HG02981 (cell line): Measurements from ENCODE around the gene TST.

ENCODE experiments used
- ATAC-seq: cut with Tn5 transposase; IDR thresholded peaks from one replicate; pipeline ENCODE4 v1.9.1; 2021; ENCODE audit warnings: mild to moderate bottlenecking, moderate library complexity; ENCODE audit not compliant: unreplicated experiment

TST gene

DNA sequence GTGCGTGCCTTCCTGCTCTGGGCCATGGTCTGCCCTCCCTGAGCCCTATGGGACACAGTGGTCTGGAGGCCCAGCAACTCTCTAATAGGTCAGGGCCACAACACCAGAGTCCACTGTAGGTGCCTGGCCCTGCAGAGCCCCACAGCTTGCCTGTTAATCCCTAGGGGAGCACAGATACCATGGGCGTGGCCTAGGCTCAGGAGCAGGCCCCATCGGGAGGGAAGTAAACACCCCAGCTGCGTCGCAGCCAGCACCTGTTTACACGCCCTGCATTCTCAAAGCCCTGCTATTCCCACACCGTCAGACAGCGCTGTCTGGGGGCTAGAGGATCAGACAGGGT lies 34.8 kb upstream of the TST start:
- ATAC-seq: no peak

DNA sequence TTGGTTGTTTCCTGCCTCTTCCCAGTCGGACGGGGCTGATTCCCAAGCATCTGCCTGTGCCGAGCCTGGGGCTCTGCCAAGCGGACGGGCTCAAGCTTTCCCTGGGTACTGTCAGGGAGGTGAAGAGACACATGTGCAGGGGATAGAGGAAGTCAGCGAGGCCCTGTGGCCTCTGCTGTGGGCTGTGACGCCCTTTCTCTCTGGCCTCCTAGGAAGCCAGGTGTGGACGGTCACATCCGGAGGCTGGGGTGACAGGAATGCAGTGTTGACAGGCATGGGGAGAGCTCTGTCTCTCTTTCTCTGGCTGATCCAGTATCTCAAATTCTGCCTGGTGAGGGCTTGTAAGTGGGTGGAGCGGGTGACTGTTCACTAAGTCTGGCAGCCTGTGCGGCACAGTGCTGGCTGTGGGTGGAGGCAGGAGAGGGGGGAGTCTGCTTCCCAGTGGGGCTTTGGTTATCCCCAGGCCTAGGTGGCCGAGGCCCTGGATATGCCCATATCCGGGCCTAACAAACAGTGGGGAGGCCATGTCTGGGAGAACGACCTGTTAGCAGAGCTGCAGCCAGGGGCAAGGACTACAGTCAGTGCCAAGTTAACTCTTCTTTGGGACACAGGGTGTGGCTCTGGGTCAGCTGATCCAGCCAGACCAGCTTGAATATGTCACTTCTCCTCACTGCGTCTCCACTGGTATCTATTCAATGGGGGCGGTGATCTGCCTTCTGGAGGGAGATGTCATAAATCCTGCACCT lies 34.2 kb upstream of the TST start:
- ATAC-seq: no peak

DNA sequence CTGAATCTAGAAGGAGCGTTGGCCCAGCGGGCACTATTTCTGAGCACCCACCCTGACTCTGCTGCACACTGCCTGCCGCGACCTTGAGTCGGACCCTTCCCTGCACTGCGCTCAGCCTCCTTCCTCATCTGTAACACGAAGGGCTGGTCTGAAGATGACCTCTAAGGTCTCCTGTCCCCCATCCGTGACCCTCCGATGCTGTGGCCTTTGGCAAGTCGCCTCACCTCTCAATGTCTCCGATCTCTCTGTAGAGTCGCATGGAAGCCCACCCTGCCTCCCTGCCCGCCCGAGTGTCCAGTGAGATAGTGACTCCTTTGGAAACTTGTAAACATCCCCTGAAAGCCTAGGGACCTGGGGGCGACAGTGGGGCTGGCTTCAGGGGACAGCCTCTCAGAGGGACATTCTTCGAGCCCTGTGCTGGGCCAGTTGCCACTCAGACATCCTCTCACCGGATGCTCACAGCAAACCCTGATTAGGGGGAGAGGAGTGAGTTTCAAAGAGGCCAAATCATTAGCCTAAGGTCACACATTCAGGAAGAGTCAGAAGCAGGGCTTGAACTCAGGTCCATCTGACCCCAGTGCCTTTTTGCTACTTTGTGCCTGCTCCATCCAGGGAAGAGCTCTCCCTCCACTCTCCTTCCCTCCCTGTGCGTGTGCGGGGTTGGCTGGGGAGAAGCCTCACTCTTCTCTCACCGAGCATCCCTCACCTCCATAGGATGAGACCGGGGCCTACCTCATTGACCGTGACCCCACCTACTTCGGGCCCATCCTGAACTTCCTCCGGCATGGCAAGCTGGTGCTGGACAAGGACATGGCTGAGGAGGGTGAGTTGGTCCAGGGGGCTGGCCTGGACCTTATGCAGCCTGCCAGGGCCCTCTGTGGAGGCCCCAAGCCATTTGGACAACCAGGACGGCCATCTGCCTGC lies 33.4 kb upstream of the TST start:
- ATAC-seq: no peak

DNA sequence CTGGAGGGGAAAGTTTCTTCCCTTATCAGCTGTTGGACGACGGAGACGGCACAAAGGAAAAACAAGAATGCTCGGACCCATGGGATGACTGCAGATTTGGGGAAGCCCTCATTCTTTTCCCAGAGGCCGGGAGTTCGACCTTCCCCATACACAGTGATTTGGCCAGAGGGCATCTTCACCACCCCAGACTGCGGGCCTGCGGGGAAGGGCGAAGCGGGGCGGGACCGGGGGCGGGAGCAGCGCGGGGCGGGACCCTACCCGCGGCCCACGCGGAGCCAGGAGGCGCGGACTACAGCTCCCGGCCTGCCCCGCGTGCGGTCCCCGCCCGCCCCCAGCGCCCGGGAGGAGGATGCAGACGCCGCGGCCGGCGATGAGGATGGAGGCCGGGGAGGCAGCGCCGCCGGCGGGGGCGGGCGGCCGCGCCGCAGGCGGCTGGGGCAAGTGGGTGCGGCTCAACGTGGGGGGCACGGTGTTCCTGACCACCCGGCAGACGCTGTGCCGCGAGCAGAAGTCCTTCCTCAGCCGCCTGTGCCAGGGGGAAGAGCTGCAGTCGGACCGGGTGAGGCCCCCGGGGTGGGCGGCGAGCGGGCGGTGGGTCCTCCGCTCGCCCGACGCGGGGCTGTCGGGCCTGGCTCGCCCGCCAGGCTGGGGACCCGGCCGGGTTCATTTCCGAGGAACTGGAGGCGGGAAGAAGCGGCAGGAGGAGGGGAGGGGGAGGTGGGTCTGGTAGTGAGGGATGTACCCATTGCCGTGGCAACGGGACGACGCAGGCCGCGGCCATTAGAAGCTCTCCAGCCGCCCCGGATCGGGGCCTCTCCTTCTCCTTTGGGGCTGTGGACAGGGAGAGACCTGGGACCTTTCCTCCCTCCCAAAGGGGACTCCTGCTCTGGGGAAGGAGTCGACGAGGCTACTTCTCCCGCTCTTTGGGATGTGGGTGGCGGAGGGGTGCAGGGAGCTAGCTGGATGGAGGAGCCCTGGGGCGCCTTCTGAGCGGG lies 32.4 kb upstream of the TST start, which contains the start of gene KCTD17:
Gene KCTD17 (plus strand): TSS at position 352 of the 995 bp plus-strand sequence. CDS start 19 bp downstream, at position 371.
- ATAC-seq: peak; percentile 86

GRCh38 chr22:37050913-37051312 lies 31.7 kb upstream of the TST start:
- no peak for ATAC-seq

DNA sequence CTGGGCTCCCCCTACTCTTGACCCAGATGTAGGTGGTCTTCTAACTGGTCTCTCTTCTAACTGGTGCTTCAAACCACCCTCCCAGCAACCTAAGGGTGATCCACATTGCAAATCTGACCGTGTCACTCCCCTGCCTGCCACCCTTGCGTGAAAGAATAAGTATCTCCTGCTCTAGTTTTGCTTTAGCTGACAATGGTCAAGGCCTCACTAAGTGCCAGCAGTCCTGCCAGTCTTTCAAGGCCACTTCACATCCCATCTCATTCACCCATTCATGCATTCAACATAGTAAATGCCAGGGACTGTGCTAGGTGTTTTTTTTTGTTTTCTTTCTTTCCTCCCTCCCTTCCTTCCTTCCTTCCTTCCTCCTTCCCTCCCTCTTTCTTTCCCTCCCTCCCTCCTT lies 30.0 kb upstream of the TST start:
- ATAC-seq: no peak

GRCh38 chr22:37048133-37048532 lies 28.9 kb upstream of the TST start:
- no peak for ATAC-seq

- no peak for ATAC-seq
Observed at GRCh38 chr22:37047006-37047405, 27.8 kb upstream of the TST start.

DNA sequence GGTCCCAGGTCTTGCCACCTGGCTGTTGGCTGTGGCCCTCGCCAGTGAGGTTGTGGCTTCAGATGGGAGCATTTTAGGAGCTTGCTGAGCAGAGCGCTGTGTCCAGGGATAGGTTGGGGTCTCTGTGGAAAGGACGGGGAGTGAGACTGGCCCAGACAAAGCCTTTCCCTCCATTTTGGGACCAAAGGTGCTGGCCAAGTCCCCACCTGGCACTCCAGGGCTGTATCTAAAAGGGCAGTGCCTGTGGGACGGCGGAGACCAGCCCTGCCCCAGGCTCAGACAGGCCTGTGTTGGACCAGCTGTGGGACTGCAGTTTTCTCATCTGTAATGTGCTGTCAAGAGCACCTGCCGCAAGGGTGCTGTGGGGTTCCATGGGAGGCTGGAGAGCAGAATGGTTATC lies 27.3 kb upstream of the TST start:
- no peak for ATAC-seq

- ATAC-seq: no peak
Observed at GRCh38 chr22:37045958-37046357, 26.7 kb upstream of the TST start.

GRCh38 chr22:37044634-37045625 lies 25.7 kb upstream of the TST start:
- ATAC-seq: no peak

DNA sequence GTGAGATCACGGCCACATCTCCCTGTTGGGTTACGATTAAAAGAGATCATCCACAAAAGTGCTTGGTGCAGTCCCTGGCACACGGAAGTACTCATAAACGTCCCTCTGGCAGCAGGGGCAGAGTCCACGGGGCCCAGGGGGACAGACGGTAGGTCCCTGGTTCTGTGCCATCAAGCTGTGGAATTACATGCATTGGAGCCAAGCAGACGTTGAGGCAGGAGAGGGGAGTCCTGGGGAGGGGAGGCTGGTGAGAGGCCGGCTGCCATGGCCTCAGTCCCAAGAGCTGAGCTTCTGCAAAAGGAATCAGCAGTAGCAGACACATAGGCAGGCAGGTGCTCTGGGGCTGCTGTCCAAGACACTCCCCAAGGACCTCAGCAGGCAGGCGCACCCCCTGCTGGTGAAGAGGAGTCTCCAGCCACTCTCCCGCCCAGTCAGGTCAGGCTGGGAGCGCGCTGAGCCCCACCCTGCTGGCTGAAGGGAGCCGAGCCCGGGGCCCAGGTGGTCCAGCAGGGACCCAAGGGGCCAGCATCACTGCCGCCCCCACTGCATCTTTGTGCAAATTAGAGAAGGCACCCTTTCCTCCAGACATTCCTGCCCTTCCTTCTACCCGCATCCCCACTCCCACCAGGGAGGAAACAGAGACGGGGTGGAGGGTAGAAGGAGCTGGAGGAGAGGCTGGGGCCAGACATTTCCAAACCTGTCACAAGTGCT lies 24.7 kb upstream of the TST start:
- no peak for ATAC-seq

DNA sequence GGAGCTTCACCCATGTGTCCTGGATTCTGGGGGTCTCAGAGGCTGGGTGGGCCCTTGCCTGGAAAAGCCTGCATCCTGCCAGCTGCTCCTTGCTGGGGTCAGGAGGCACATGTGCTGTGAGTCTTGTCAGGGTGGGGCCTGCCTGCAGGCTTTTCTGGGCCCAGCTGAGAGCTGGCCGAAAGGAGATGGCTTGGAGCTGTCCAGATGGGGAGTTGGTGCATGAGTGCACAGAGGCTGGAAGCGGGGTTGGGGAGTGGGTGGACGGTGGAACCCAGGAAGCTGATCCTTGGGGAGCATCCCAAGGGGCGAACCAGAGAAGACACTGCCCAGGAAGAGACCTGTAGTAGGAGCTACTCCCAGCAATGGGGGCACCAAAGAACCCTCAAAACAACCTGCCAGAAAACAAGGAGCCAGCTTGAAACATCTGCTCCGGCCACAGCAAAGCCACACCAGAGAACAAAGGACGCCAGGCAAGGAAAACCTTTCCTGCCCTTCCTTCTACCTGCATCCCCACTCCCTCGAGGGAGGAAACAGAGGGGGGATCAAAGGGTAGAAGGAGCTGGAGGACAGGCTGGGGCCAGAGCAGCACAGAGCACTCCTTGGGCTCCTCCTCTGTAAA lies 24.1 kb upstream of the TST start:
- no peak for ATAC-seq

DNA sequence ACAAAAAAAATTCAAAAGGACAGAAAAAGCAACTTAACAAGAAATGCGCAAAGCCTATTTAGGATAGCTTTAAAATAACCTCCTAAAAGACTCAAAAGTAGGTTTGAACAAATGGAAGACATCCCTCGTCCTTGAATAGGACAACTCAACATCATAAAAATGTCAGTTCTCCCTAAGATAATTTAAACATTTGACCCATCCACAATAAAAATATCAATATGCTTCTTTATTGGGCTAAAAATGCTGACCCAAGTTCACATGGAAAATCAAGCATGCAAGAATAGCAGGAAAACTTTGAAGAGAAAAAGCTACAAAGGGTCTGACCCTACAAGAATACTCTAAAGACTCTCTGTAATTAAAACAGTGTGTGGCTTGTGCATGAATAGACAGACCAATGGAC lies 20.2 kb upstream of the TST start:
- ATAC-seq: no peak

- no peak for ATAC-seq
Observed at GRCh38 chr22:37037669-37038068, 18.4 kb upstream of the TST start.

DNA sequence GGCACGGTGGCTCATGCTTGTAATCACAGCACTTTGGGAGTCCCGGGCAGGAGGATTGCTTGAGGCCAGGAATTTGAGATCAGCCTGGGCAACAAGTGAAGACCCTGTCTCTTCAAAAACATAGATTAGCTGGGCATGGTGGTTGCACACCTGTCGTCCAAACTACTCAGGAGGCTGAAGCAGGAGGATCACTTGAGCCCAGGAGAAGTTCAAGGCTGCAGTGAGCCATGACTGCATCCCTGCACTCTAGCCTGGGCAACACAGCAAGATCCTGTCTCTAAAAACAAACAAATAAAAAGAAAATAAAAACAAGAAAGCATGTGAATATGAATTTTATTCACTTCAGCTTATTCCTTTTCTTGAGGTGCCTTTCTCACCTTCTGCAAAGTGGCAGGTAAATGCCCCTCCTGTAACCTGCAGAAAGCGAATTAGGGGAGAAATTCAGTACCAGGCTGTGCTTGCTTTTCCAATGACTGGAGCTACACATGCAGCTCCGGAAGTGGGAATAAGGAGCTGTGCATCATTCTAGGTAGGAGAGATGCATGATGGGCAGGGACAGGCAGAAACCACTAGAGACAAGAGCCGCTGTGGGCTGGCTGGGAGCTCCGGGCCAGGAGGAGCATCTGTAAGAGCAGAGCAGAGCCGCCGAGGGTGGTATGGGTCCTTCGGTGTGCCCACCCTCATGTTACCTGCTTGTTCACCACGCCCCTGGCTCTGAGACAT lies 17.6 kb upstream of the TST start:
- no peak for ATAC-seq

DNA sequence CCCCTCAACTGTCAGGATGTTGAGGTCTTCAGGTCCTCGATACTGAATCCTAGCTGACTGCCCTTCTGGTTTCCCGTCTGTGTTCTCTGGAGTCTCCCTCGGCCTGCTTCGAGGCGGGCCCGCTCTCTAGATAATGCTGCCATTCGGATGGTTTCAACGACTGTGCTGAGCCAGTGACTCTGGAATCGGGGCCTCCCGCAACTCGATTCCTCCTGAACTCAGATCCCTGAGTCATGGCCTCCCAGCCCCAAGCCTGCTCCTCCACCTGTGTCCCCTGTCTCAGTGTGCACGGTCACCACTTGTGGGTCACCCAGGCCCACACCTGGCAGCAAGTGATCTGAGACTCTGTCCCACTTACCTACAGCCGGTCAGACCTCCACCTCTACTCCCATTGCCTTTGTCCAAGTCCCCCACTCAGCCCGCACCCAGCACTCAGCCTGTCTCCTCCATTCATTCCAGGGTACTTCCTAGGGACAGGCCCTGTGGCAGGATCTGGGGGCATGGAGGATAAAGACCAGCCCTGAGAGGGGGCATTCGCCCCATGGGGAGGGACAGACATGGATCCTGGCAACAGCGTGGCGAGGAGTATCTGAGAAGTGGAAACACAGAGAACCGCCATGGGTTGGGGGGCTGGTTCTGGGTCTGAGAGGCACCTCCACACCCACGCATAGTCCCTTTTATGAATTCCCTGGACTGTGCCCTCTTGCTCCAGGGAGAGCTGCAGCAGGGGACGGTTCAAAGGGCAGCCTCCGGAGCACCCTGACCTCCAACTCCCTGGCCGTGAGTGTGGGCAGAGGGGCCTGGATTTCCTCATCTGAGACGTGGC lies 14.6 kb upstream of the TST start:
- ATAC-seq: no peak
